Raji (cell line): Measurements from ENCODE around the gene C1orf50.

Experiments used
- POLR2A ChIP-seq: IDR thresholded peaks from 2 replicates; pipeline ENCODE4 v1.6.1; 2011; ENCODE audit warnings: low read depth, low read length, control low read depth; ENCODE audit not compliant: insufficient read depth

C1orf50 gene

DNA sequence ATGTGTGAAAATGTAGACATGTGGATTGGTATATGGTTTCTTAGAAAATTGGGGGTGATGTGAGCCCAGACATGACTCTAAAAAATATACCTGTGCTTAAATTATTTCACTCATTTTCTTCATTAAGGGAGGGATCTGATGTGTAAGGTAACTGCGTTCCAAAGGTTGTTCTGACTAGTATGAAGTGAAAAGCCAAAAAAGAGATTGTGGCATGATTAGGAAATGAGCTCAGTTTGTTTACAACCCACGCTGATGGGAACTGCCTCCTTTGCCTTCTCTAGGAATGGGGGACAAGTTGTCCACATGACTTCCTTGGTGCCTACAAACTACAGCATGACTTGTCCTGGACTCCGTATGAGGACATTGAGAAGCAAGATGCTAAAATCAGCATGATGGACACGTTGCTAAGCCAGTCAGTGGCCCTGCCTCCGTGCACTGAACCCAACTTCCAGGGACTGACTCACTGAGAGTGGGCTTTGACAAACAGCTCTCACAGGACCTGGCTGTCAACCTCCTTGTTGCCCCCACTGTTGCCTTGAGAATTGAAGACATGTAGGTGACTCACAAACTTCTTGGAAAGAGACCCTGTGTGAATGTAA lies 8.0 kb downstream of the C1orf50 start:
- no peak for TF ChIP-seq POLR2A

- TF ChIP-seq POLR2A = no peak
Measured at GRCh38 chr1:42776502-42776901, 9.5 kb downstream of the C1orf50 start.

- no peak for TF ChIP-seq POLR2A
Measured at GRCh38 chr1:42777852-42778251, 10.8 kb downstream of the C1orf50 start.

- no peak for TF ChIP-seq POLR2A
Measured at GRCh38 chr1:42779725-42780124, 12.7 kb downstream of the C1orf50 start.

- no peak for TF ChIP-seq POLR2A
Measured at GRCh38 chr1:42780176-42780575, 13.1 kb downstream of the C1orf50 start.

DNA sequence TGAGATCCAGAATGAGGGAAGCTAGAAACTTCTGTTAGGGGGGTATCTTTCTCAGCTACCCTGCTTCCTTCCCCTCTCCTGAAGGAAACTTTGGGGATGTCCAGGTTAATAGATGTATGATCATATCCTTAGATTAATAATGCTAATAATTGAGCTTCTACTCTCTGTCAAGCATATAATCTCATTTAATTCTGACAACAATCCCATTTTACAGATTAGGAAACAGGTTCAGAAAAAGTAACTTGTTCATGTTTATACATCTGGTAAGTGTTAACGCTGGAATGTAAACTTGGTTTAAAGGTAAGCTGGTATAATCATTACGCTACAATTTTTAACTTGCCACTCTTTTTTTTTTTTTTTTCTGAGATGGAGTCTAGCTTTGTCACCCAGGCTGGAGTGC lies 16.0 kb downstream of the C1orf50 start:
- TF ChIP-seq POLR2A = no peak

DNA sequence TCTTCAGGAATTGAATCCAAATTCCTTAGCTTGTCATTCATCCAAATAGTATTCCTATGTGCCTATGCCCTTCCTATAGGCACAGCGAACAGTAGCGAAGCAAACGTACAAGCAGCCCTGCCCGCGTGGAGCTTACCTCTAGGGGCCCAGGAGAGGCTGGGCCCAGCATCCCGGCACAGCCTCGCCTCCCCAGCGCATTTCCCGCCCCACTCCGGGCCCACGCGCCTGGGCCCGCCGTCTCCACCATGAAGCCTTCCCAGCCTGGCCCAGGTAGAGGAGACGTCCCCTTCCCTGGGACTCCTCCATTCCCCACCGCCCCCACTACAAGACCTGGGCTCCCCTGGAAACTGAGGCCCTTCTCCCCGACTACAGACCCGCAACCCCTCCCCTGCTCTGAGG lies 17.5 kb downstream of the C1orf50 start:
- no peak for TF ChIP-seq POLR2A

- TF ChIP-seq POLR2A = no peak
Measured at GRCh38 chr1:42784946-42785693, 18.1 kb downstream of the C1orf50 start, which contains the start of gene TMEM269. Gene TMEM269 (plus strand): TSS chr1:42784991. CDS start chr1:42789894, 4,903 bp downstream.

GRCh38 chr1:42786097-42786496 lies 19.0 kb downstream of the C1orf50 start:
- no peak for TF ChIP-seq POLR2A

DNA sequence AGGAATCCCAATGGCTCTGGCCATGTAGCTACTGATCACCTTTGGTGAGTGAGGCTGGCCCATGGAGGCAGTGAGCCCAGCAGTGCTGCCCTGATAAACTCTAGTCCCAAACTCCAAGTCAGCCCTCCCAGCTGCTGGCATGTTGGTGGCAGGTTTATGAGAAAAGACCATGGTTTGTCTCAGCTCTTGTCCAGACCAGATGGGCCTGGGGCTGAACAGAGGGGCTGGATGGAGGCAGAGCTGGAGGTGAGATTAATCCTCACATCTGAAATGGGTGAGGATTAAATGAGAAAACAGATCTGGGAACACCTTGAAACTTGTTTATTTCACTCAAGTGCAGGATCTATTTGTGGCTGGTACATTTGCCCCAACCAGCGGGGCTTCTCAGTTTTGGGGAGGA lies 21.0 kb downstream of the C1orf50 start:
- no peak for TF ChIP-seq POLR2A

- no peak for TF ChIP-seq POLR2A
Measured at GRCh38 chr1:42793824-42794223, 26.8 kb downstream of the C1orf50 start.

GRCh38 chr1:42797414-42797813 lies 30.4 kb downstream of the C1orf50 start:
- TF ChIP-seq POLR2A = no peak

DNA sequence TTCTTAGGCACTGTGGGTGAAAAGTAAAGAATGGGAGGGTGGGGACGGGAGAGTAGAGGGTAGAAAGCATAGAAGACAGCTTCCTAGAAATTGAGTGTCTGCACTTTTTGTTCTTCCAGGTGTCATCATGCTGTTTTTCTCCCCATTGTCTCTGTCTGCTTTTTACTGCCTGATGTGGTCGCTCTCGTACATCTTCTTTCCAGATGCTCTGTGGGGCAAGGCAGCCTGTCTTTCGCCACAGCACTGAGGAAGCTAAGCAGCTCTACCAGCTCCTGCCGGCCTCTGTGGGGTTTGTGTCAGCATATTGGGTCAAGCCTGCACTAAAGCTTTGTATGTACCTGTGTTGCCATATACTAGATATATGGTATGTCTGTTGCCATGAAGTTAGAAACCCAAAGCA lies 30.9 kb downstream of the C1orf50 start:
- no peak for TF ChIP-seq POLR2A

- TF ChIP-seq POLR2A = no peak
Measured at GRCh38 chr1:42801832-42802473, 34.9 kb downstream of the C1orf50 start.

DNA sequence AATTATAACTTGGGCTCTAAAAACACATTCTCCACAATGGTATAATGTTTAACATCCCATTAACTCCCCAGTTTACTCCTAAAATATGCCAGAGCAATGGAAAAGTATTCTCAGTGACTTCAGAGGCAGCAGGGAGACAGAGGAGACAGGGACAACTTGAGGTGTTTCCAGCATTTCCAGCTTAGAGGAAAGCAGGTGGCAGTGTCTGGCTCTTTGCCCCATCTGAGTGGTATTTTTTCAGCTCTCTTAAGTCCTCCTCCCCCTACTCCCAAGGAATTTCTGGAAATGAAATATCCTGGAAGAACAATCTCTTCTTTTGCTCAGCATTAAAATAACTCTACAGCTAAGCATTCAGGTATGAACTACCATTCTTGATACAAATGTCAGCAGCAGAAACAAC lies 39.1 kb downstream of the C1orf50 start:
- no peak for TF ChIP-seq POLR2A

- no peak for TF ChIP-seq POLR2A
Measured at GRCh38 chr1:42806593-42806992, 39.5 kb downstream of the C1orf50 start.

- TF ChIP-seq POLR2A = no peak
Measured at GRCh38 chr1:42807056-42807668, 40.1 kb downstream of the C1orf50 start.
